ENCODE results near the gene SMIM9.
"Not testable (repeated sequence)": the region's sequence is repeated elsewhere in the genome, so short reads cannot be mapped to it uniquely, and the experiment has no call there.

The SMIM9 gene

DNA sequence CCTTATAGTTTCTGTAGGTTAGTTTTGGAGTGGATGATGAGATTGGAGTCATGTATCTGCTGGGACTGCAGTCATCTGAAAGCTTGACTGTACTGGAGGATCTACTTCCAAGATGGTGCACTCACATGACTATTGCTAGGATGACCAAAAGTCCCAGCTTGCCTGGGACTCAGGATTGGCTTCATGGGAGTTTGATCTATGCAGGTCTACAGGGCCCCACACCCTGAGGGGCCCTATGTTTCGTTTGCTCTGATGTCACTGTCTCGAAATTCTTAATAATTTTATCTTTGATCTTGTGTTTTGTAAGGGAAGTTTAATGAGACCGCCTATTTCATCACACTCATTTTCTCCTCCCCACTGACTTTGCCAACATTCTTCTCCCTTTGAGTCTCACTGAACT is at the start of gene SMIM9:
SMIM9 (minus strand) TSS at position 101 of the 400 bp plus-strand sequence. CDS start 3,806 bp downstream, outside the sequence.
- no peak for DNase-seq (ENCODE audit: low read depth in 2 of 2)

- not testable (repeated sequence) for DNase-seq (ENCODE audit: low read depth in 2 of 2)
These were observed 49.6 kb upstream of the SMIM9 start for GRCh38 chrX:154884069-154884468.

DNA sequence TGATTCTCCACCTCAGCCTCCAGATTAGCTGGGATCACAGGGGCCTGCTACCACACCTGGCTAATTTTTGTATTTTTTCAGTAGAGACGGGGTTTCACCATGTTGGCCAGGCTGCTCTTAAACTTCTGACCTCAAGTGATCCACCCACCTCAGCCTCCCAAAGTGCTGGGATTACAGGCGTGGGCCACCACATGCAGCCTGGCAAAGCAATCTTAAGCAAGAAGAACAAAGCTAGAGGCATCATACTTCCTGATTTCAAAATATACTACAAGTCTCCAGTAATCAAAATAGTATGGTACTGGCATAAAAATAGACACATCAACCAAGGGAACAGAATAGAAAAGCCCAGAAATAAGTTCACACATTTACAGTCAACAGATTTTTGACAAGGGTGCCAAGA is 38.9 kb upstream of the SMIM9 start:
- no peak for DNase-seq (ENCODE audit: low read depth in 2 of 2)

DNA sequence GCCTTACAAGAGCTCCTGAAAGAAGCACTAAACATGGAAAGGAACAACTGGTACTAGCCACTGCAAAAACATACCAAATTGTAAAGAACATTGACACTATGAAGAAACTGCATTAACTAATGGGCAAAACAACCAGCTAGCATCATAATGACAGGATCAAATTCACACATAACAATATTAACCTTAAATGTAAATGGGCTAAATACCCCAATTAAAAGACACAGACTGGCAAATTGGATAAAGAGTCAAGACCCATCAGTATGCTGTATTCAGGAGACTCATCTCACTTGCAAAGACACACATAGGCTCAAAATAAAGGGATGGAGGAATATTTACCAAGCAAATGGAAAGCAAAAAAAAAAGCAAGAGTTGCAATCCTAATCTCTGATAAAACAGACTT is 34.1 kb upstream of the SMIM9 start:
- not testable (repeated sequence) for DNase-seq (ENCODE audit: low read depth in 2 of 2)

DNA sequence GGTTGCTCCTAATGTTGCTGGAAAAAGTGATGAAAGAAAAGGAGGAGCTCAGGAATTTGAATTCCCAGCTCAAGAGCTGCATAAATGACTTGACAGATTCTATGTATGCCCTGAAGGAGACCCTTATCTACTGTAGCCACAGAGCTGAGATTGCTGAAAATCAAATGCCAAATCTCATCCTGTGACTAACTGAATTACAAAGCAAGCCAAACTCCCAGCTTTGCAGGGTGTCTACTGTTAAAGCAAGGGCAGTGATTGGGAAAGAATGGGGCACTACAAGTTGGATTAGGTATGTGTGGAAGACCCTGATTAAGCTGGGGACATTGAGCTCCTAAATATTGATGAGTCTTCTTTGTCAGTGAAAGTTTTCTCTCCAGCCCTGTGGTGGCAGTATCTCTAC is 20.8 kb upstream of the SMIM9 start:
- DNase-seq (ENCODE audit: low read depth in 2 of 2) = no peak

DNA sequence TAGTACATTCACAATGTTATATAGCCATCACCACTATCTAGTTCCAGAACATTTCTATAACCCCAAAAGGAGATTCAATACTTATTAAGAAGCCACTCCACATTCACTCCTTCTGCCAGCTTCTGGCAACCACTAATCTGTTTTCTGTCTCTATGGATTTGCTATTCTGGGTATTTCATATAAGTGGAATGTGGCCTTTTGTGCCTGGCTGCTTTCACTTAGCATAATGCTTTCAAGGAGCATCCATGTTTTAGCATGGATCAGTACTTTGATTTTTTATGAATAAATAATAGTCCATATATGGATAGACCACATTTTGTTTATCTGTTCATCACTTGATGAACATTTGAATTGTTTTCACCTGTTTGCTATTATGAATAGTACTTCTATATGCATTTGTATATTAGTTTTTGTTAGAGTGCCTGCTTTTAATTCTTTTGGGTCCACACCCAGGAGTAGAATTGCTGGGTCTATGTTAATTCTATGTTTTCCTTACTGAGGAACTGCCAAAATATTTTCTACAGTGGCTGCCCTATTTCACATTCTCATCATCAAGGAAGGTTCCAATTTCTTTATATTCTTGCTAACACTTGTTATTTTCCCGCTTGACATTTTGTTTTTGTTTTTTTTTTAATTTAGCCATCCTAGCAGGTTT is 16.6 kb upstream of the SMIM9 start:
- DNase-seq (ENCODE audit: low read depth in 2 of 2) = no peak

DNA sequence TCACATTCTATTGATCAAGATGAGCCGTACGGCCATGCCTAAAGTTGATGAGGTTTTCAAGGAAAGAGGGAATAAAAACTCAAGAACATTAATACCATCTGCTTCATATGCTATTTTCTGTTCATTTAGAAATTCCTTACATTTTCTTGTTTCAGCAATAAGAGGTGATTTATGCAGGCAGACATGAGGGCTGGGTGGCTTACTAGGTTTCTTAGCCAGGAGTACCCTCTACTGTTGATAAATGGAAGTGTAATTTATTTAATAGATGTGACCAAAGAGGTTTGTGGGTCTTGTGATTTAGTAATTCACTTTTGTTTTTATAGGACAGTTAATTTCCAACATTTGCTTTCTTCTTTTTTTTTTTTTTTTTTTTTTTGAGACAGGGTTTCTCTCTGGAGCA is 6.4 kb upstream of the SMIM9 start:
- no peak for DNase-seq (ENCODE audit: low read depth in 2 of 2)

DNA sequence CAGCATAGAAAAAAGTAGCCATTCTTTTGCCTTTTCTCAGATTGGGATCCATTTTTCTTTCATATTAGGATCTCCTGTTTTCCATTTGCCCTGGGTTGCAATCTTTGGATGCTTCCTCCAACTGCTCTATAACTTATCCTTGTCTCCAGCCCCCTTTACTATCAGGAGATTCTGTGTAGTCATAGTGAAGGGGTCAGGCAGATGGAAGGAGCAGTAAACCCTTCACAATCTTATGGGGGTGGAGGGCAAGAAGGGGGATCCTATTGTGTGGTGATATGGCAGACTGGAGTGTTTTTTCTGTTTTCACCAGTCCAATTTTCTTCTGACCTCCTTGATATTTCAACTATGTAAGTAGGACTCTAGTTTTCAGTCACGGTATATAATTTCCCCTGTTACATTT is 1.7 kb upstream of the SMIM9 start:
- no peak for DNase-seq (ENCODE audit: low read depth in 2 of 2)

DNA sequence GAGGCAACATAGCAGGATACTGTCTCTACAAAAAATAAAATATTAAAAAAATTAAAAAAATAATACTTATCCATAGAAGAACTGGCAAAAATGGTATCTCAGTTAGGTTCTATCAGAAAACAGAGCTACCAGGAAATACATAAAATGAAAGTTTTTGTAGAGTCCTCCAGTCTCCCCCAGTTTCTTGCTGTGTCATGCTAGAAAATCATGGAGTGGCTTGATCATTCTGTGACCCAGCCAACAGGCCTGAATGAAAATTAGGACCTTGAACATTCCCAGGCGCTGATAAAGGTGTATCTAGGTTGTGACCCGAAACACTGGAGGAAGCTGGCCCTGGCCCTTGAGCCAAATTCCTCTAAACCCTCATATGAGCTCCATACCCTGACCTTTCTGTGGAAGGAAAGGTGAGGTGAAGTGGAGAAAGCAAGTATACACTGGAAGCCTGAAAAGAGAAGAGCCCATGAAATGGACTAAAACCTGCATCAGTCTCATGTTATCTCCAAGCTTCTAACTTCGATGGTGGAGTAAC is 652 bp downstream of the SMIM9 start:
- no peak for DNase-seq (ENCODE audit: low read depth in 2 of 2)

GRCh38 chrX:154829926-154830442 is 4.5 kb downstream of the SMIM9 start:
- DNase-seq (ENCODE audit: low read depth in 2 of 2) = no peak

DNA sequence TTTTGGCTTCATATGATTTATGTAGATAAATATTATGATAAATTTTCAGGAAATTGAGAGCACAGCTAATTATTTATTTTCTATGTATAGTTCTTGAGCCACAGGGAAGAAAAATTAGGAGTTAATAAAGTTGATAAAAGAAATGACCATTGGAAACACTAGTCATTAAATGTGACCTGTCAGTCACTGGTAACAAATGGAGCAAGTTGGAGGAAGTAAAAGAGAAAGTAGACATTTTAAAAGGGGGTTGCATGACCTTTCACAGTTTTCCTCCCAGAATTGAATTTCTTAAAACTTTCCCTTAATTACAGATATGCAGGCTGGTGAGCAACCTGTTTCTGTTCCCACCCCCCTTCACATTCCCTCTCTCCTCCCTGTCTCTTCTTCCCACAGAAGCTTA is 5.3 kb downstream of the SMIM9 start:
- DNase-seq (ENCODE audit: low read depth in 2 of 2) = no peak

DNA sequence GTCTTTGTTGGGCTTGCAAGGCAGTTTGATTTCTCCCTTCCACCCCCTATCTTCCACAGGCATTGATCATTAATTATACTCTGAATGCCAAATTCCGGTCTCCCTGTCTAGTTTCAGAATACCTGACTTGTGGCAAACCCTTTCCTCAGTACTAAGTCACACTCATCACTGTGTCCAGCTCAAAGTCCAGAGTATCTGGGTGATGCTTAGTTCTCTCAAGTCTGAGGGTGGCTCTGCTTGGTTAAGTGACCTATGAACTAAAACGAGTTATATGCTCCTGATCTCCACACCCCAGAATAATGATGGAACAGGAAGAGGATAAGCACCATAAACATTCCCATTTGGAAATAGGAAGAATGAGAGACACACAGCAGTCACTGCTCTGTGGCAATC is 6.5 kb downstream of the SMIM9 start:
- DNase-seq (ENCODE audit: low read depth in 2 of 2) = no peak

- DNase-seq (ENCODE audit: low read depth in 2 of 2) = no peak
These were observed 7.1 kb downstream of the SMIM9 start for GRCh38 chrX:154827194-154828015.

GRCh38 chrX:154825586-154825985 is 8.9 kb downstream of the SMIM9 start:
- DNase-seq (ENCODE audit: low read depth in 2 of 2) = not testable (repeated sequence)

DNA sequence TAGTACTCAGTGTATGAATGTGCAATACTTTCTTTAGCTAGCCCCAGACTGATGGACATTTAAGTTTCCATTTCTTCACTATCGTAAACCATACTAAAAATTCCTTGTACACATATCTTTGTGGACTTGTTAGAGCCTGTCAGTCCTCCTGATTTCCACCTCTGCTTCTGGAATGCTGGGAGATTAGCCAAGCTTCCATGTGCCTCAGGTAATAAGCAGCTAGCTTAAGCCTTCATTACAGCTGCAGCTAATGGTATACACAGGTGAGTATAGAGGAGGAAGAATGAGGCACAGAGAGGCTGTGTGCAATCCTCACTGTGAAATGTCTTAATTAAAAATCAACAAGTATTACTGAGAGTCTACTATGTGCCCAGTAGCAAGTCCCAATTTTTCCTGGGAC is 9.8 kb downstream of the SMIM9 start:
- DNase-seq (ENCODE audit: low read depth in 2 of 2) = no peak

DNA sequence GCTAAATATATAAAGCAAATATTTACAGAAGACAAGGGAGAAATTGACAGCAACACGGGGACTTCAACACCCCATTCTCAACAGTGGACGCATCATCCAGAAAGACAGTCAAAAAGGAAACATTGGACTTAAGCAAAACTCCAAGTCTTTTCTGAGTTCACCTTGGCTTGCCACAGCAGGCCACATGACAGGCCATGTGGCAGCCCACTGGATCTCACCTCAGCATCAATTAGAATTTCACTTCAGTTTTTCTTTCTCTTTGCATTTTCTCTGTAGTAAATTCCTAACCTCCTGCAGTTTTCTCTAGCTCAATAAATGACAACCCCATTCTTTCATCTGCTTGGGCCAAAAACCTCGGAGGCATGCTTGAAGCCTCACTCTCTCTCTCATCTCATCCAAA is 12.4 kb downstream of the SMIM9 start:
- no peak for DNase-seq (ENCODE audit: low read depth in 2 of 2)

DNA sequence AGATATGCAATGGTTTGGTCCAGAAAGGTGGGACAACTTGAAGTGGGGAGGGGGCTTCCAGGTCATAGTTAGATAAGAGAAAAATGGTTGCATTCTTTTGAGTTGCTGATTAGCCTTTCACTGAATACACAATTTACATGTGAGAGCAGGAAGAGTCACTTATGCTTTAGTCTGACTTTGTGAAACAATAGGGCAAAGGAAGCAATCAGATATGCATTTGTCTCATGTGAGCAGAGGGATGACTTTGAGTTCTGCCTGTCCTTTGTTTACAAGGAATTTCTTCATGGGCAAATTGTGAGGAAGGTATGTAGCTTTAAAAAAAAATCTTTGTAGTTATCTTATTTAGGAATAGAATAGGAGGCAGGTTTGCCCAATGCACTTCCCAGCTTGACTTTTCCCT is 12.9 kb downstream of the SMIM9 start:
- no peak for DNase-seq (ENCODE audit: low read depth in 2 of 2)

DNA sequence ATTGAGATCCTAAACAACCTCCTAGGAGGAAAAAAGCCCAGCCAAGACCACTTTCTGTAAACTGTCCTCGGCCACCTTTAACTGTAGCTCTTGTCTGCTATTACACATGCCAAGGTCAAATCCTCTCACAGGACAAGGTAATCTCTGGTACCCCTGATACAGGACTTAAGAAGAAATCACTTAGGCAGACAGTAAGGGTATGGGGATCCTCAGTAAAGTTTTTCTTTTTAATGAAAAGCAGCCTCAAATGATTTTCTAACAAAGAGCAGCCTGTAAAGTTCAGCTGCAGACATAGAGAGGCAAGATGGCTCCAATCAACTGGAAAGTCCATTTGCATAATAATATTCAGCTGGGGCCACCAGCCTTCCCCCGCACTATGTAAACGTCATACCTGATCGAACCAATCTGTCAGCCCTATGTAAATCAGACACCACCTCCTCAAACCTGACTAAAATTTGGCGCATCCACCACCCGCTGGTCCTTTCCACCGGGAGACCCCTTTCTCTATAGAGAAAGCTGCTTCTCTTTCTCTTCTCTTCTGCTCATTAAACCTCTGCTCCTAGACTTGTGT is 14.6 kb downstream of the SMIM9 start:
- no peak for DNase-seq (ENCODE audit: low read depth in 2 of 2)

DNA sequence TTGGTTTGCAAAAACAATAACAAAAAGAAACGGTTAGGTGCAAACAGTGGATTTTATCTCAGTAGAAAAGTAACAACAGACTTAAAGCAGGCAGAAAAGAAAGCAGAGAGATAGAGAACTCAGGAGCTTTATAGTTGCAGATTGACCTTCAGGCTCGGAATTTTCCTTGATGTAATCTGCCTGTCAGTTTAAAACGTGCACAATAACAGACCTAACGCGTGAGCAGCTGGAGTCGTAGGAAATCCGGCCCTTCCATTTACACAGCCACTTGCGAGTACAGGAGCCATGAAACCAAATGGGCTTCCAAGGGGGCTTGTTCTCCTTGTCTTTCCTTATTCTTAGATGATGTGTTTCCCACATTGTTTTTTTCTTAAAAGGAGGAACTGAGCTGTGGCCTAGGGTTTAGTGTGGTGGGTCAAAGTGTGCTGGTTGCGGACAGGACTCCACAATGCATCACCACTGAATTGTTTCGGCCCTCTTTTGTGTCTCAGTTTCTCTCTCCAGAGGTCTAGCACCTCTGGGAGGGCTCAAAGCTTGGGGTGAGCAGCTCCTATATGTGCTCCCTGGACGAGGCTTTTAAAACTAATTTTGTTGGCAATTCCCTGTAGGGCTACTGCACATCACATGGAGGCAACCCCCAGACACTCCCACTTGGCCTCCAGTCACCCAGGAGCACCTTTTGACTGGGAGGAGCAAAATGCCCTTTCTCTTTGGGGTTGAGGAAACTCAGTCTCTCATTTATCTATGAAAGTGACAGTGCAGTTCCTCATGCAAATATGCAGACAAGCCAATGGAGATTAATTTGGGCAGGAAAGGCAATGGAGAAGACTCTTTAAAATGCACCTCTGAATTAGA is 15.3 kb downstream of the SMIM9 start:
- no peak for DNase-seq (ENCODE audit: low read depth in 2 of 2)

- DNase-seq (ENCODE audit: low read depth in 2 of 2) = not testable (repeated sequence)
These were observed 17.3 kb downstream of the SMIM9 start for GRCh38 chrX:154817048-154817618.

- not testable (repeated sequence) for DNase-seq (ENCODE audit: low read depth in 2 of 2)
These were observed 18.1 kb downstream of the SMIM9 start for GRCh38 chrX:154816326-154816898.

Measured in stimulated activated CD4-positive, alpha-beta T cell treated with anti-CD3 and anti-CD28 coated beads, Interleukin-4, amount 100 ng/mL, for 48 hours (primary cell).